ENCODE measurements around the gene ATF6B.

DNA sequence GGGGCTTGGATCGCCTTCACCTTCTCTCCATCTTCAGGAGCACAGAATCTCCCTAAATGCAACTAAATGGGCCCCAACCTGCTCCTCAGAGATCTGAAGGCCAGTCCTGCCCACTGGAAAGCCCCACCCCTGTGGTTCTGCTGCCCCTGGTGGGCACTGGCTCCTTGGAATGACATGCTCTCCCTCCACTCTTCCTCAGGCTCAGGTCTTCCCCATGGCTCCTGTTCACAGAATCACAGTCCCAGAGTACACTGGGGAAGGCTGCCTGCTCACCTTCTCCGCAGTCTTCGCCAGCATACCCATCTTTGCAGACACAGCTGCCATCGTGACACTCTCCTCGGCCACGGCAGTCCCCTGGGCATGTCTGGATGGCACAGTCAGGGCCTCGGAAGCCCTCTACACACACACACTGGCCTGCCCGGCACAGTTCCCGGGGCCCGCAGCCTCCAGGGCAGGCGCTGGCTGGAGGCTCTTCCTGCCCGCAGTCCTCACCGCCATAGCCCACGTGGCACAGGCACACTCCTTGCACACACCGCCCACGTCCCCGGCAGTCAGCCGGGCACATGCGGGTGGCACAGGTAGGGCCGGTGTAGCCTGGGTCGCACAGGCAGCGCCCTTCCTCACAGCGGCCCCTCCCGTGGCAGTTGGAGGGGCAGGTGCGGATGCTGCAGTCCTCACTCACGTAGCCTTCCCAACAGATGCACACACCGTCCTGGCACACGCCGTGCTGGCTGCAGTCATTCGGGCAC is 32.5 kb downstream of the ATF6B start:
- TF ChIP-seq POLR2A (IDR thresholded peaks at IDR 0.05), result no peak
- TF ChIP-seq, protein P1, sequence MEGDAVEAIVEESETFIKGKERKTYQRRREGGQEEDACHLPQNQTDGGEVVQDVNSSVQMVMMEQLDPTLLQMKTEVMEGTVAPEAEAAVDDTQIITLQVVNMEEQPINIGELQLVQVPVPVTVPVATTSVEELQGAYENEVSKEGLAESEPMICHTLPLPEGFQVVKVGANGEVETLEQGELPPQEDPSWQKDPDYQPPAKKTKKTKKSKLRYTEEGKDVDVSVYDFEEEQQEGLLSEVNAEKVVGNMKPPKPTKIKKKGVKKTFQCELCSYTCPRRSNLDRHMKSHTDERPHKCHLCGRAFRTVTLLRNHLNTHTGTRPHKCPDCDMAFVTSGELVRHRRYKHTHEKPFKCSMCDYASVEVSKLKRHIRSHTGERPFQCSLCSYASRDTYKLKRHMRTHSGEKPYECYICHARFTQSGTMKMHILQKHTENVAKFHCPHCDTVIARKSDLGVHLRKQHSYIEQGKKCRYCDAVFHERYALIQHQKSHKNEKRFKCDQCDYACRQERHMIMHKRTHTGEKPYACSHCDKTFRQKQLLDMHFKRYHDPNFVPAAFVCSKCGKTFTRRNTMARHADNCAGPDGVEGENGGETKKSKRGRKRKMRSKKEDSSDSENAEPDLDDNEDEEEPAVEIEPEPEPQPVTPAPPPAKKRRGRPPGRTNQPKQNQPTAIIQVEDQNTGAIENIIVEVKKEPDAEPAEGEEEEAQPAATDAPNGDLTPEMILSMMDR (IDR thresholded peaks at IDR 0.05), result no peak

Measured in lower leg skin (tissue), 3 donors.